H1 (cell line): ENCODE data around the gene NSL1. TPM values are rescaled to one million over a fixed set of nuclear protein-coding genes. Genes with fewer than 3 reads are reported as not detected.

Experiments
- CTCF ChIA-PET: fragments of 300-600 bp; sonication (Branson Sonifier 250); formaldehyde crosslinking; loops from one replicate; lab custom pipeline; 2021; ENCODE audit not compliant: partially characterized antibody; lab: Charles Lee
- POLR2A ChIA-PET: fragments of 300-600 bp; sonication (Branson Sonifier 250); formaldehyde crosslinking; loops from one replicate; lab custom pipeline; 2021; ENCODE audit warnings: inconsistent platforms; ENCODE audit not compliant: partially characterized antibody; lab: Charles Lee
- DNase-seq, 2 experiments: peaks; one replicate each; pipeline versions ENCODE4 v3.0.0 to v3.0.0-alpha.2; 2010 to 2022; ENCODE audit warnings: low spot score in 2 of 2, low read depth in 1 of 2, mixed read lengths in 1 of 2
- FAIRE-seq: peaks from 2 replicates; lab custom pipeline; 2011; peaks lifted over from hg19 to GRCh38; lab: Jason Lieb, UNC
- H2AFZ ChIP-seq: 2 replicates; pipeline ENCODE4 v1.8.1; 2012; ENCODE audit warnings: low read length, inconsistent platforms
- H2AK5ac ChIP-seq: 2 replicates; pipeline ENCODE4 v1.6.1; 2013; ENCODE audit warnings: low read depth, low read length
- H2BK120ac ChIP-seq: replicated peaks from 2 replicates; pipeline ENCODE3; 2013; ENCODE audit warnings: low read depth, low read length, inconsistent platforms
- H2BK12ac ChIP-seq: 2 replicates; pipeline ENCODE4 v1.6.1; 2013; ENCODE audit warnings: low read depth, low read length
- H2BK15ac ChIP-seq: 2 replicates; pipeline ENCODE4 v1.6.1; 2013; ENCODE audit warnings: low read length
- H2BK20ac ChIP-seq: 2 replicates; pipeline ENCODE4 v1.6.1; 2013; ENCODE audit warnings: low read length
- H2BK5ac ChIP-seq: 2 replicates; pipeline ENCODE4 v1.6.1; 2013; ENCODE audit warnings: low read depth, low read length
- H3K14ac ChIP-seq: 2 replicates; pipeline ENCODE4 v1.6.1; 2013; ENCODE audit warnings: inconsistent platforms; ENCODE audit not compliant: insufficient read length
- H3K18ac ChIP-seq: 2 replicates; pipeline ENCODE4 v1.6.1; 2013; ENCODE audit warnings: low read length; ENCODE audit errors: extremely low read depth
- H3K23ac ChIP-seq: 2 replicates; pipeline ENCODE4 v1.6.1; 2013; ENCODE audit warnings: inconsistent platforms; ENCODE audit not compliant: insufficient read length
- H3K23me2 ChIP-seq: 2 replicates; pipeline ENCODE4 v1.6.1; 2013; ENCODE audit warnings: low read depth, low read length
- H3K27ac ChIP-seq: 2 replicates; pipeline ENCODE4 v1.6.1; 2011; ENCODE audit warnings: low read depth, low read length, inconsistent platforms
- H3K27me3 ChIP-seq, 4 experiments: replicated peaks in 1 of 4; 1 replicate in 1 of 4; 2 replicates in 3 of 4; pipeline versions ENCODE4 v1.6.1 to v1.8.1; 2011 to 2013; ENCODE audit warnings: low read length in 3 of 4, mild to moderate bottlenecking in 3 of 4, inconsistent platforms in 2 of 4, mixed read lengths in 2 of 4, moderate library complexity in 1 of 4; ENCODE audit not compliant: control insufficient read depth in 3 of 4, insufficient read depth in 3 of 4; ENCODE audit errors: extremely low read depth in 1 of 4
- H3K36me3 ChIP-seq, 4 experiments: 2 replicates each; pipeline versions ENCODE4 v1.6.1 to v1.8.1; 2011 to 2013; ENCODE audit warnings: mild to moderate bottlenecking in 4 of 4, low read length in 3 of 4, moderate library complexity in 2 of 4, control low read depth in 1 of 4, inconsistent platforms in 1 of 4; ENCODE audit not compliant: insufficient read depth in 4 of 4, control insufficient read depth in 2 of 4
- H3K4ac ChIP-seq: replicated peaks from 2 replicates; pipeline ENCODE3; 2013; ENCODE audit warnings: low read length, low read depth, mixed read lengths, inconsistent platforms; ENCODE audit not compliant: insufficient read length
- H3K4me1 ChIP-seq, 4 experiments: replicated peaks in 1 of 4; 1 replicate in 1 of 4; 2 replicates in 3 of 4; pipeline versions ENCODE4 v1.6.1 to v1.8.1; 2011 to 2013; ENCODE audit warnings: low read length in 3 of 4, inconsistent platforms in 2 of 4, mixed read lengths in 1 of 4; ENCODE audit not compliant: insufficient read depth in 4 of 4, control insufficient read depth in 3 of 4
- H3K4me2 ChIP-seq, 2 experiments: 2 replicates each; pipeline versions ENCODE4 v1.6.1 to v1.8.1; 2011 to 2013; ENCODE audit warnings: low read depth in 2 of 2, low read length in 2 of 2, control low read depth in 1 of 2, inconsistent platforms in 1 of 2, mild to moderate bottlenecking in 1 of 2; ENCODE audit not compliant: insufficient read depth in 1 of 2
- H3K4me3 ChIP-seq, 4 experiments: fragments of 200-600, 300-600 bp in 1 of 4; sonication (generic), shearing (Covaris generic), sonication (Bioruptor Twin) in 1 of 4; 2 replicates each; pipeline versions ENCODE4 v1.5.1 to v1.8.1; 2011 to 2016; ENCODE audit warnings: low read length in 4 of 4, low read depth in 3 of 4, control low read depth in 2 of 4, inconsistent platforms in 2 of 4, mild to moderate bottlenecking in 2 of 4, mixed read lengths in 1 of 4, moderate library complexity in 1 of 4; ENCODE audit not compliant: insufficient read depth in 2 of 4; ENCODE audit errors: extremely low read depth in 1 of 4
- H3K56ac ChIP-seq: replicated peaks from 2 replicates; pipeline ENCODE3; 2013; ENCODE audit warnings: low read depth, mild to moderate bottlenecking, mixed read lengths, low read length, inconsistent platforms; ENCODE audit not compliant: insufficient read length
- H3K79me1 ChIP-seq: 2 replicates; pipeline ENCODE4 v1.6.1; 2013; ENCODE audit warnings: low read depth, low read length, control low read depth
- H3K79me2 ChIP-seq, 2 experiments: 2 replicates each; pipeline versions ENCODE4 v1.6.1 to v1.8.1; 2012 to 2013; ENCODE audit warnings: low read length in 2 of 2, mild to moderate bottlenecking in 2 of 2, inconsistent platforms in 1 of 2; ENCODE audit not compliant: insufficient read depth in 2 of 2, control insufficient read depth in 1 of 2
- H3K9ac ChIP-seq, 4 experiments: replicated peaks in 1 of 4; 1 replicate in 1 of 4; 2 replicates in 3 of 4; pipeline versions ENCODE4 v1.6.1 to v1.8.1; 2011 to 2013; ENCODE audit warnings: low read depth in 3 of 4, low read length in 3 of 4, control low read depth in 2 of 4, mild to moderate bottlenecking in 2 of 4, moderate library complexity in 2 of 4, inconsistent platforms in 1 of 4; ENCODE audit errors: extremely low read depth in 1 of 4
- H3K9me3 ChIP-seq, 2 experiments: 2 replicates each; pipeline versions ENCODE4 v1.6.1 to v1.8.1; 2012 to 2013; ENCODE audit warnings: mild to moderate bottlenecking in 2 of 2, moderate library complexity in 2 of 2, control low read depth in 1 of 2, inconsistent platforms in 1 of 2, low read depth in 1 of 2, low read length in 1 of 2, mixed read lengths in 1 of 2; ENCODE audit not compliant: insufficient read depth in 2 of 2
- H4K20me1 ChIP-seq, 2 experiments: replicated peaks in 1 of 2; 2 replicates each; pipeline versions ENCODE3 to v1.8.1; 2011 to 2013; ENCODE audit warnings: inconsistent platforms in 2 of 2, low read length in 2 of 2, mild to moderate bottlenecking in 1 of 2; ENCODE audit not compliant: insufficient read depth in 2 of 2, control insufficient read depth in 1 of 2
- H4K5ac ChIP-seq: 2 replicates; pipeline ENCODE4 v1.6.1; 2013; ENCODE audit warnings: low read length, low read depth, mixed read lengths, inconsistent platforms; ENCODE audit not compliant: insufficient read length
- H4K8ac ChIP-seq: 2 replicates; pipeline ENCODE4 v1.8.0; 2013; ENCODE audit warnings: mild to moderate bottlenecking, moderate library complexity, low read length, inconsistent platforms; ENCODE audit not compliant: insufficient read depth; ENCODE audit errors: extremely low read depth
- H4K91ac ChIP-seq: replicated peaks from 2 replicates; pipeline ENCODE3; 2013; ENCODE audit warnings: low read length, mixed read lengths, inconsistent platforms; ENCODE audit not compliant: insufficient read length
- CBX5 ChIP-seq: fragments of 300-800, 300-1000 bp; sonication (generic); IDR thresholded peaks from 2 replicates; pipeline ENCODE4 v1.7.1; 2016; ENCODE audit warnings: antibody characterized with exemption, low read length, low read depth
- EZH2 ChIP-seq: fragments of 200-600 bp; sonication (generic); IDR thresholded peaks from 2 replicates; pipeline ENCODE4 v1.7.1; 2012; ENCODE audit warnings: low read depth, mild to moderate bottlenecking, moderate library complexity, low read length, inconsistent platforms; ENCODE audit not compliant: severe bottlenecking
- JUND ChIP-seq: IDR thresholded peaks from 2 replicates; pipeline ENCODE4 v1.6.1; 2011; ENCODE audit warnings: mild to moderate bottlenecking, improper control_type of control experiment, low read length
- POLR2A ChIP-seq, 2 experiments: IDR thresholded peaks; 1 replicate in 1 of 2; 2 replicates in 1 of 2; pipeline ENCODE4 v1.6.1; 2011; ENCODE audit warnings: low read depth in 2 of 2, low read length in 2 of 2, mild to moderate bottlenecking in 2 of 2; ENCODE audit errors: control extremely low read depth in 1 of 2
- POU5F1 ChIP-seq: IDR thresholded peaks from 2 replicates; pipeline ENCODE4 v1.6.1; 2011; ENCODE audit warnings: low read depth, mild to moderate bottlenecking, low read length, moderate library complexity
- RAD21 ChIP-seq, 2 experiments: IDR thresholded peaks in 1 of 2; conservative IDR thresholded peaks in 1 of 2; 2 replicates each; pipeline ENCODE4 v1.6.1; 2011; ENCODE audit warnings: low read depth in 2 of 2, low read length in 2 of 2, improper control_type of control experiment in 1 of 2, inconsistent platforms in 1 of 2, mild to moderate bottlenecking in 1 of 2, moderate library complexity in 1 of 2
- SP4 ChIP-seq: IDR thresholded peaks from 2 replicates; pipeline ENCODE4 v1.6.1; 2012; ENCODE audit warnings: low read length, inconsistent platforms
- WGBS, 2 experiments: shearing (Covaris generic) in 1 of 2; methylation state at CpG; one replicate each; pipeline versions ENCODE4 v1.1.6 to v1.1.7; 2013 to 2015; ENCODE audit warnings: low lambda C conversion rate in 2 of 2, mixed read lengths in 2 of 2, inconsistent platforms in 1 of 2, low coverage in 1 of 2, missing lambda C conversion rate in 1 of 2; ENCODE audit not compliant: insufficient replicate concordance in 2 of 2, insufficient coverage in 1 of 2, insufficient read length in 1 of 2; ENCODE audit errors: extremely low coverage in 1 of 2, missing lambda C conversion rate in 1 of 2; 5-methylcytosine and 5-hydroxymethylcytosine counted together
- polyA plus RNA-seq, 7 experiments: library from polyadenylated mRNA; depleted of rRNA in 3 of 7; stranded (reverse) in 5 of 7; unstranded in 2 of 7; fragments of >200 nt in 5 of 7; fragments of 200-250 nt in 2 of 7; gene quantifications; 1 replicate in 5 of 7; 2 replicates in 1 of 7; 4 replicates in 1 of 7; pipeline versions ENCODE4 v1.2.1 to v1.2.3, GENCODE V29; 2011 to 2013; ENCODE audit warnings: missing spikeins in 2 of 7, mixed read lengths in 2 of 7
- total RNA-seq: library from RNA; stranded (reverse); fragmentation: NEBNext Ultra II Directional; extraction: Animal tissue kit (Norgen Biotek cat#: 25700); gene quantifications from 2 replicates; pipeline ENCODE4 v1.2.1, GENCODE V29; 2021

The NSL1 gene
- total and polyA plus RNA-seq, 2 of the 8 experiments (the other 6 are each of a cell fraction or from before 2014, with no cell fraction given), result 25.4 to 51.7 TPM

DNA sequence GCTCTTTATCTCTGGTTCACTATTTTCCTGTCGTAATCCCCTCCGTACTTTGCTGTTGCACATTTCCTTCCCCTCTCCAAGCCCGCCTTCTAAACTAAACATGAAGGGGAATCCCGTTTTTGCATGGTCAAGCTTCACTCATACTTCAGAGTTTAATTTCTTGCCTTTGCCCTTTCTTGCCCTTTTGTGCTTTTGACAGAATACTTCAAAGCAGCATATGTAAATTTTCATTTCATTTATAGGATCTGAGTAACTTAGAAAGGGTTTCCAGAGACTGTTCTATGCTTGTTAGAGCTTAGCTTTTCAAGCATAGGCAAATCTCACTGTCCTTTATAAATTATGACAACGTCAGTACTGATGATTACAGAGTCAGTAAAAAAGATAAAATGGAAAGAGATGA is 28.1 kb upstream of the NSL1 start:
- Histone ChIP-seq H3K4me2 (no peak overlapping the region), H4K91ac (no peak overlapping the region), H3K4ac (no peak overlapping the region), H3K36me3 (no peaks in the 10 kb centered on the region; a peak in 1 of 8 replicates), H3K23me2 (no peaks in the 10 kb centered on the region), H2BK20ac (no peak overlapping the region), H2BK5ac (no peak overlapping the region), H3K79me2 (no peaks in the 10 kb centered on the region), H3K14ac (no peak overlapping the region), H3K23ac (no peak overlapping the region), H3K56ac (no peak overlapping the region), H3K9me3 (no peaks in the 10 kb centered on the region), H3K79me1 (no peaks in the 10 kb centered on the region), H4K8ac (no peak overlapping the region), H3K27ac (no peak overlapping the region), H3K27me3 (no peaks in the 10 kb centered on the region), H2AK5ac (no peak overlapping the region), H3K18ac (no peak overlapping the region), H2BK120ac (no peak overlapping the region), H2AFZ (no peak overlapping the region), H3K9ac (no peak overlapping the region), H3K4me1 (no peaks in the 10 kb centered on the region), H2BK15ac (no peak overlapping the region), H2BK12ac (no peak overlapping the region), H3K4me3 (no peak overlapping the region), H4K5ac (no peak overlapping the region), H4K20me1 (no peaks in the 10 kb centered on the region)
- FAIRE-seq, result no peak
- CTCF ChIA-PET, result interaction anchor here (0.6 to 1.6 kb wide), 4 partner anchors 42 to 208 kb away, joined by 3 to 6 read pairs (median 4); no protein-coding TSS in a partner anchor
- DNase-seq, result no peak
- 85% methylated on average over 5 of the region's 5 CpGs; no CpG with 5 or more reads in 1 of the 2 experiments for WGBS, 2 experiments
- TF ChIP-seq POU5F1 (no peak), EZH2 (no peak), JUND (no peak), CBX5 (no peak), RAD21 (IDR thresholded peaks at IDR 0.05 in 1 of 2, conservative IDR thresholded peaks at IDR 0.05 in 1 of 2; ENCODE audit: low read depth in 2 of 2, low read length in 2 of 2) (no peak), SP4 (no peak), POLR2A (IDR thresholded peaks at IDR 0.05; ENCODE audit: control extremely low read depth in 1 of 2, low read depth in 2 of 2, low read length in 2 of 2) (no peak)
- POLR2A ChIA-PET, result interaction anchor here (1.3 to 1.8 kb wide), 2 partner anchors 8 to 60 kb away, joined by 3 to 4 read pairs; no protein-coding TSS in a partner anchor
